Liver (tissue), 9 donors: ENCODE measurements around the gene RAPGEF4. TPM values are rescaled to one million over a fixed set of nuclear protein-coding genes. Genes with fewer than 3 reads are reported as not detected.

Experiments
- DNase-seq: peaks from one replicate; pipeline ENCODE4 v3.0.0-alpha.2; 2017; ENCODE audit warnings: low spot score
- H3K27ac ChIP-seq, 2 donors: one replicate each; pipeline ENCODE4 v1.7.0; 2013; ENCODE audit warnings: inconsistent platforms in 2 of 2, low read length in 2 of 2, control low read depth in 1 of 2, low read depth in 1 of 2, mild to moderate bottlenecking in 1 of 2
- H3K27me3 ChIP-seq, 4 donors: one replicate each; pipeline versions ENCODE4 v1.6.1 to v1.7.0; 2013; ENCODE audit warnings: low read length in 3 of 4, inconsistent platforms in 1 of 4, mild to moderate bottlenecking in 1 of 4, moderate library complexity in 1 of 4; ENCODE audit not compliant: control insufficient read depth in 4 of 4, insufficient read depth in 4 of 4
- H3K36me3 ChIP-seq, 4 donors: one replicate each; pipeline versions ENCODE4 v1.6.1 to v1.7.0; 2013; ENCODE audit warnings: low read length in 3 of 4, mild to moderate bottlenecking in 3 of 4, low read depth in 1 of 4, moderate library complexity in 1 of 4; ENCODE audit not compliant: control insufficient read depth in 4 of 4, insufficient read depth in 3 of 4
- H3K4me1 ChIP-seq, 4 donors: one replicate each; pipeline versions ENCODE4 v1.6.1 to v1.7.0; 2013; ENCODE audit warnings: low read length in 3 of 4, mild to moderate bottlenecking in 3 of 4, moderate library complexity in 1 of 4; ENCODE audit not compliant: control insufficient read depth in 4 of 4, insufficient read depth in 4 of 4
- H3K4me3 ChIP-seq, 3 donors: one replicate each; pipeline versions ENCODE4 v1.6.1 to v1.7.0; 2013; ENCODE audit warnings: low read length in 3 of 3, control low read depth in 1 of 3, low read depth in 1 of 3, mild to moderate bottlenecking in 1 of 3
- H3K9ac ChIP-seq, 2 donors: one replicate each; pipeline ENCODE4 v1.7.0; 2013; ENCODE audit warnings: low read length in 2 of 2, mild to moderate bottlenecking in 2 of 2, moderate library complexity in 2 of 2, control low read depth in 1 of 2, low read depth in 1 of 2
- H3K9me3 ChIP-seq, 4 donors: one replicate each; pipeline versions ENCODE4 v1.6.1 to v1.7.0; 2013; ENCODE audit warnings: low read length in 3 of 4; ENCODE audit not compliant: control insufficient read depth in 4 of 4
- FOXA2 ChIP-seq: IDR thresholded peaks from 2 replicates; pipeline ENCODE4 v1.6.1; 2016; ENCODE audit warnings: antibody characterized with exemption
- GABPA ChIP-seq, 2 donors: IDR thresholded peaks in 1 of 2; conservative IDR thresholded peaks in 1 of 2; 2 replicates each; pipeline ENCODE4 v1.6.1; 2016; ENCODE audit warnings: antibody characterized with exemption in 2 of 2, mild to moderate bottlenecking in 1 of 2, moderate library complexity in 1 of 2
- HNF4A ChIP-seq, 2 donors: conservative IDR thresholded peaks; 2 replicates each; pipeline ENCODE4 v1.6.1; 2016; ENCODE audit warnings: antibody characterized with exemption in 2 of 2, mild to moderate bottlenecking in 2 of 2
- HNF4G ChIP-seq: IDR thresholded peaks from 2 replicates; pipeline ENCODE4 v1.6.1; 2016; ENCODE audit warnings: antibody characterized with exemption
- JUND ChIP-seq, 2 donors: IDR thresholded peaks; 2 replicates each; pipeline ENCODE4 v1.6.1; 2016; ENCODE audit warnings: antibody characterized with exemption in 2 of 2
- RXRA ChIP-seq, 2 donors: IDR thresholded peaks; 2 replicates each; pipeline ENCODE4 v1.6.1; 2017 to 2018; ENCODE audit warnings: antibody characterized with exemption in 2 of 2, mild to moderate bottlenecking in 1 of 2
- SP1 ChIP-seq: IDR thresholded peaks from 2 replicates; pipeline ENCODE4 v1.6.1; 2018; ENCODE audit warnings: antibody characterized with exemption, mild to moderate bottlenecking
- TAF1 ChIP-seq: conservative IDR thresholded peaks from 2 replicates; pipeline ENCODE4 v1.6.1; 2016; ENCODE audit warnings: antibody characterized with exemption, mild to moderate bottlenecking
- YY1 ChIP-seq: IDR thresholded peaks from 2 replicates; pipeline ENCODE4 v1.6.1; 2016; ENCODE audit warnings: antibody characterized with exemption, mild to moderate bottlenecking
- WGBS: extraction: QIAGEN DNeasy Blood & Tissue Kit; methylation state at CpG from one replicate; pipeline ENCODE4 v1.1.7; 2013; 5-methylcytosine and 5-hydroxymethylcytosine counted together
- polyA plus RNA-seq, 2 donors: library from polyadenylated mRNA; stranded (reverse) in 1 of 2; unstranded in 1 of 2; fragments of 200-250 nt in 1 of 2; fragments of >200 nt in 1 of 2; fragmentation: Nextera tagmentation in 1 of 2; extraction: Ambion mirVana in 1 of 2; gene quantifications; one replicate each; pipeline versions ENCODE4 v1.2.1 to v1.2.3, GENCODE V29; 2013 to 2015
- total RNA-seq, 2 donors: library from RNA; depleted of rRNA; stranded (reverse); fragments of >200 nt; gene quantifications; one replicate each; pipeline ENCODE4 v1.2.3, GENCODE V29; 2014
- TF ChIP-seq, protein P1 (sequence below): IDR thresholded peaks from 2 replicates; pipeline ENCODE4 v1.6.1; 2016; ENCODE audit warnings: antibody characterized with exemption, mild to moderate bottlenecking
- TF ChIP-seq, protein P2 (sequence below): IDR thresholded peaks from 2 replicates; pipeline ENCODE4 v1.6.1; 2016; ENCODE audit warnings: antibody characterized with exemption
- TF ChIP-seq, protein P3 (sequence below): IDR thresholded peaks from 2 replicates; pipeline ENCODE4 v1.6.1; 2016; ENCODE audit warnings: antibody characterized with exemption
- TF ChIP-seq, protein P4 (sequence below): IDR thresholded peaks from 2 replicates; pipeline ENCODE4 v1.6.1; 2016; ENCODE audit warnings: antibody characterized with exemption
- TF ChIP-seq, protein P5 (sequence below): fragments of 150-350 bp; IDR thresholded peaks from 2 replicates; pipeline ENCODE4 v1.5.1; 2017; ENCODE audit warnings: improper control_type of control experiment, low read depth, low read length; ENCODE audit not compliant: missing input control
- donor health status: healthy.
- donor health status: healthy.
- donor health status: healthy.
- donor health status: healthy.
- donor health status: healthy.

RAPGEF4 gene
- total and polyA plus RNA-seq, 4 donors: 1.5 to 18.2 (median 8.3) TPM

DNA sequence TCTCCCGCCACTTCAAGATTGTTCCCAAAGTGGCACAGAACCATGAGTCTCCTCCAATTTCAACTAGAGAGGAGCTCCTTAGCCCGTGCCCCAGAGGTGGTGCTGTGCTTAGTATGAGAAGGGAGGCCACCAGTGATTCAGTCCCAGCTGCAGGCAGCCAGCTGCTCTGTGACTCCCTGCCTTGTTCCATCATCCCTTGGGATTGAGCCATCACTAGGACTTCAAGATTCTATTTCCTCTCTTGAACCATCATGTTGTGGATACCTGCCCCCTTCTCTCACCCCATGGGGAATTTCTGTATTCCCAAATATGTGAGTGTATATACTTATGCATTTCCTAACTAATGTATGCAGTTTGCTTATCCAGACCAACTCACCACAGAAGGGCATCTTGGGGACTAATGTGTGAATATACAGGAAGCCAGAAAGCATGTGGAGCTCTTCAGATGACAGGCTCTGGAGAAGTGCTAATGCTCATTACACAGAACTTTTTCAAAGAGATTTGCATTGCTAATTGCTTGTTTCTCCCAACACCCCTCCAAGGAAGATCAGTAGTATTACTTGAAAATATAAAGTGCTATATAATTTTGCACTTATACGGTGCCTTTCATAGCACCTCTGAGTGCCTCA lies 229.0 kb downstream of the RAPGEF4 start:
- no peak overlapping the region for H3K4me3 ChIP-seq
- no peak overlapping the region for H3K9ac ChIP-seq
- no peaks in the 10 kb centered on the region for H3K9me3 ChIP-seq
- TF ChIP-seq, protein P1, sequence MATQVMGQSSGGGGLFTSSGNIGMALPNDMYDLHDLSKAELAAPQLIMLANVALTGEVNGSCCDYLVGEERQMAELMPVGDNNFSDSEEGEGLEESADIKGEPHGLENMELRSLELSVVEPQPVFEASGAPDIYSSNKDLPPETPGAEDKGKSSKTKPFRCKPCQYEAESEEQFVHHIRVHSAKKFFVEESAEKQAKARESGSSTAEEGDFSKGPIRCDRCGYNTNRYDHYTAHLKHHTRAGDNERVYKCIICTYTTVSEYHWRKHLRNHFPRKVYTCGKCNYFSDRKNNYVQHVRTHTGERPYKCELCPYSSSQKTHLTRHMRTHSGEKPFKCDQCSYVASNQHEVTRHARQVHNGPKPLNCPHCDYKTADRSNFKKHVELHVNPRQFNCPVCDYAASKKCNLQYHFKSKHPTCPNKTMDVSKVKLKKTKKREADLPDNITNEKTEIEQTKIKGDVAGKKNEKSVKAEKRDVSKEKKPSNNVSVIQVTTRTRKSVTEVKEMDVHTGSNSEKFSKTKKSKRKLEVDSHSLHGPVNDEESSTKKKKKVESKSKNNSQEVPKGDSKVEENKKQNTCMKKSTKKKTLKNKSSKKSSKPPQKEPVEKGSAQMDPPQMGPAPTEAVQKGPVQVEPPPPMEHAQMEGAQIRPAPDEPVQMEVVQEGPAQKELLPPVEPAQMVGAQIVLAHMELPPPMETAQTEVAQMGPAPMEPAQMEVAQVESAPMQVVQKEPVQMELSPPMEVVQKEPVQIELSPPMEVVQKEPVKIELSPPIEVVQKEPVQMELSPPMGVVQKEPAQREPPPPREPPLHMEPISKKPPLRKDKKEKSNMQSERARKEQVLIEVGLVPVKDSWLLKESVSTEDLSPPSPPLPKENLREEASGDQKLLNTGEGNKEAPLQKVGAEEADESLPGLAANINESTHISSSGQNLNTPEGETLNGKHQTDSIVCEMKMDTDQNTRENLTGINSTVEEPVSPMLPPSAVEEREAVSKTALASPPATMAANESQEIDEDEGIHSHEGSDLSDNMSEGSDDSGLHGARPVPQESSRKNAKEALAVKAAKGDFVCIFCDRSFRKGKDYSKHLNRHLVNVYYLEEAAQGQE: no peak
- TF ChIP-seq, protein P2, sequence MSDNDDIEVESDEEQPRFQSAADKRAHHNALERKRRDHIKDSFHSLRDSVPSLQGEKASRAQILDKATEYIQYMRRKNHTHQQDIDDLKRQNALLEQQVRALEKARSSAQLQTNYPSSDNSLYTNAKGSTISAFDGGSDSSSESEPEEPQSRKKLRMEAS: no peak
- TF ChIP-seq, protein P3, sequence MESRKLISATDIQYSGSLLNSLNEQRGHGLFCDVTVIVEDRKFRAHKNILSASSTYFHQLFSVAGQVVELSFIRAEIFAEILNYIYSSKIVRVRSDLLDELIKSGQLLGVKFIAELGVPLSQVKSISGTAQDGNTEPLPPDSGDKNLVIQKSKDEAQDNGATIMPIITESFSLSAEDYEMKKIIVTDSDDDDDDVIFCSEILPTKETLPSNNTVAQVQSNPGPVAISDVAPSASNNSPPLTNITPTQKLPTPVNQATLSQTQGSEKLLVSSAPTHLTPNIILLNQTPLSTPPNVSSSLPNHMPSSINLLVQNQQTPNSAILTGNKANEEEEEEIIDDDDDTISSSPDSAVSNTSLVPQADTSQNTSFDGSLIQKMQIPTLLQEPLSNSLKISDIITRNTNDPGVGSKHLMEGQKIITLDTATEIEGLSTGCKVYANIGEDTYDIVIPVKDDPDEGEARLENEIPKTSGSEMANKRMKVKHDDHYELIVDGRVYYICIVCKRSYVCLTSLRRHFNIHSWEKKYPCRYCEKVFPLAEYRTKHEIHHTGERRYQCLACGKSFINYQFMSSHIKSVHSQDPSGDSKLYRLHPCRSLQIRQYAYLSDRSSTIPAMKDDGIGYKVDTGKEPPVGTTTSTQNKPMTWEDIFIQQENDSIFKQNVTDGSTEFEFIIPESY: no peak
- TF ChIP-seq GABPA (IDR thresholded peaks at IDR 0.05 in 1 of 2, conservative IDR thresholded peaks at IDR 0.05 in 1 of 2) (no peak), JUND (IDR thresholded peaks at IDR 0.05) (no peak), YY1 (no peak), TAF1 (no peak), HNF4A (conservative IDR thresholded peaks at IDR 0.05) (no peak), FOXA2 (no peak), HNF4G (no peak), SP1 (no peak), RXRA (IDR thresholded peaks at IDR 0.05) (no peak)
- TF ChIP-seq, protein P4, sequence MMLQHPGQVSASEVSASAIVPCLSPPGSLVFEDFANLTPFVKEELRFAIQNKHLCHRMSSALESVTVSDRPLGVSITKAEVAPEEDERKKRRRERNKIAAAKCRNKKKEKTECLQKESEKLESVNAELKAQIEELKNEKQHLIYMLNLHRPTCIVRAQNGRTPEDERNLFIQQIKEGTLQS: no peak
- TF ChIP-seq, protein P5, sequence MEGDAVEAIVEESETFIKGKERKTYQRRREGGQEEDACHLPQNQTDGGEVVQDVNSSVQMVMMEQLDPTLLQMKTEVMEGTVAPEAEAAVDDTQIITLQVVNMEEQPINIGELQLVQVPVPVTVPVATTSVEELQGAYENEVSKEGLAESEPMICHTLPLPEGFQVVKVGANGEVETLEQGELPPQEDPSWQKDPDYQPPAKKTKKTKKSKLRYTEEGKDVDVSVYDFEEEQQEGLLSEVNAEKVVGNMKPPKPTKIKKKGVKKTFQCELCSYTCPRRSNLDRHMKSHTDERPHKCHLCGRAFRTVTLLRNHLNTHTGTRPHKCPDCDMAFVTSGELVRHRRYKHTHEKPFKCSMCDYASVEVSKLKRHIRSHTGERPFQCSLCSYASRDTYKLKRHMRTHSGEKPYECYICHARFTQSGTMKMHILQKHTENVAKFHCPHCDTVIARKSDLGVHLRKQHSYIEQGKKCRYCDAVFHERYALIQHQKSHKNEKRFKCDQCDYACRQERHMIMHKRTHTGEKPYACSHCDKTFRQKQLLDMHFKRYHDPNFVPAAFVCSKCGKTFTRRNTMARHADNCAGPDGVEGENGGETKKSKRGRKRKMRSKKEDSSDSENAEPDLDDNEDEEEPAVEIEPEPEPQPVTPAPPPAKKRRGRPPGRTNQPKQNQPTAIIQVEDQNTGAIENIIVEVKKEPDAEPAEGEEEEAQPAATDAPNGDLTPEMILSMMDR: no peak
- no peaks in the 10 kb centered on the region for H3K36me3 ChIP-seq
- H3K27ac ChIP-seq: no peak overlapping the region
- whole genome bisulfite sequencing: 94% methylated on average over 3 of the region's 3 CpGs
- peaks cover 6 to 32% (median 13%) of the 10 kb centered on the region in 4 donors for H3K4me1 ChIP-seq
- DNase-seq: no peak
- H3K27me3 ChIP-seq: no peaks in the 10 kb centered on the region
